Activated T-cell treated with anti-CD3 and anti-CD28 coated beads, Interleukin-2, amount 50 U/mL, for 4 hours (primary cell): Measurements from ENCODE around the gene PLCB4. TPM values are rescaled to one million over a fixed set of nuclear protein-coding genes. Genes with fewer than 3 reads are reported as not detected.

ENCODE experiments used
- ATAC-seq, 2 donors: fragments of 200-7000 bp; cut with Tn5 transposase; one replicate each; pipeline ENCODE4 v1.10.0; 2021
- DNase-seq: peaks from one replicate; pipeline ENCODE4 v3.0.0-alpha.2; 2020
- H3K27me3 Mint-ChIP-seq: one replicate; pipeline ENCODE4 v1.8.0; 2021; ENCODE audit warnings: low read depth, mixed read lengths
- H3K36me3 Mint-ChIP-seq: one replicate; pipeline ENCODE4 v1.8.0; 2022; ENCODE audit warnings: mixed read lengths; ENCODE audit not compliant: insufficient read depth
- H3K4me1 Mint-ChIP-seq: one replicate; pipeline ENCODE4 v1.8.0; 2021; ENCODE audit warnings: low read depth, mixed read lengths
- H3K4me3 Mint-ChIP-seq: one replicate; pipeline ENCODE4 v1.8.0; 2021; ENCODE audit warnings: mild to moderate bottlenecking, moderate library complexity, mixed read lengths
- H3K9me3 Mint-ChIP-seq: one replicate; pipeline ENCODE4 v1.8.0; 2021; ENCODE audit warnings: mixed read lengths
- total RNA-seq, 3 donors: library from RNA; stranded (reverse); gene quantifications; one replicate each; pipeline ENCODE4 v1.2.1, GENCODE V29; 2021

The PLCB4 gene
- total RNA-seq, 3 donors from 2014 or later, result 0.05 TPM; not detected in 1

DNA sequence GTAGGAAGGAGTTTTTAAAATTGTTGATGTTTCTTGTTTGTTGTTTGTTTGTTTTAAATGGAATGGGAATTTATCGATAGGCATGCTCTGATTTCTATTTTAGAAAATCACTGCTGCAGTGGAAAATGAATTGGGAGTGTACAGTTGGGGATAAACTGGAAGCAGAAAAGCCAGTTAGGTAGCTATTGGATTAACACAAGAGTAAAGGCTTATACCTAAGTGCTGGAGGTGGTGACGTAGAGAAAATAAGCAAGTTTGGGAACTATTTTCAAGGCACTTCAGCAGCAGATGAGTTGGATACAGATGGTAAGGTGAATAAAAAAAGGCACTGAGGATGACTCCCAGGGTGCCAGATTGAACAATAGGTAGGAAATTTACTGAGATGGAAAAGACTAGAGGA, 164.9 kb downstream of the PLCB4 start:
- no peaks in the 10 kb centered on the region for H3K36me3 Mint-ChIP-seq
- no peak for DNase-seq
- no peaks in the 10 kb centered on the region for H3K9me3 Mint-ChIP-seq
- H3K4me3 Mint-ChIP-seq, result no peak overlapping the region
- no peak for ATAC-seq
- no peaks in the 10 kb centered on the region for H3K4me1 Mint-ChIP-seq
- no peaks in the 10 kb centered on the region for H3K27me3 Mint-ChIP-seq

DNA sequence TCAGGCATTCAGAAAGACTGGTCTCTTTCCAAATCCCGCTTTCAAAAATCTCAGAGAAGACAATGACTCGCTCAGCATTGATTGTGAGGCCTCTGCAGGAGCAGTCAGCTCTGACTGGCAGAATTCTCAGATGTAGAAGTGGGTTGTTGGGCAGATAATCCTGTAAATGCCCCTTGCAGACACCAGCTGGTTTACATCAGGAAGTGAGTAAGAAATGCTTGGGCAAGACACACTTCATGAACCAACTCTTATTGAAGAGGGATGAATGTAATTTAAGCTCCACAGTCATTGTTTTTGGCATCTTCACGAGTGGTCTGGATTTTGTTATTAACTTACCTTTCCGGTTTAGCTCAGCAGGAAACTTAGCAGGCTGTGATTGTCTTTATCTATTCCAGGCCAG, 166.6 kb downstream of the PLCB4 start:
- H3K36me3 Mint-ChIP-seq, result no peaks in the 10 kb centered on the region
- ATAC-seq (no peak), DNase-seq (no peak)
- H3K9me3 Mint-ChIP-seq, result no peaks in the 10 kb centered on the region
- H3K4me1 Mint-ChIP-seq, result no peaks in the 10 kb centered on the region
- H3K4me3 Mint-ChIP-seq, result no peak overlapping the region
- no peaks in the 10 kb centered on the region for H3K27me3 Mint-ChIP-seq

GRCh38 chr20:9236458-9236857, 167.6 kb downstream of the PLCB4 start:
- H3K9me3 Mint-ChIP-seq, result no peaks in the 10 kb centered on the region
- H3K4me3 Mint-ChIP-seq, result no peak overlapping the region
- no peak for DNase-seq
- no peaks in the 10 kb centered on the region for H3K36me3 Mint-ChIP-seq
- no peak for ATAC-seq
- no peaks in the 10 kb centered on the region for H3K27me3 Mint-ChIP-seq
- H3K4me1 Mint-ChIP-seq, result no peaks in the 10 kb centered on the region

DNA sequence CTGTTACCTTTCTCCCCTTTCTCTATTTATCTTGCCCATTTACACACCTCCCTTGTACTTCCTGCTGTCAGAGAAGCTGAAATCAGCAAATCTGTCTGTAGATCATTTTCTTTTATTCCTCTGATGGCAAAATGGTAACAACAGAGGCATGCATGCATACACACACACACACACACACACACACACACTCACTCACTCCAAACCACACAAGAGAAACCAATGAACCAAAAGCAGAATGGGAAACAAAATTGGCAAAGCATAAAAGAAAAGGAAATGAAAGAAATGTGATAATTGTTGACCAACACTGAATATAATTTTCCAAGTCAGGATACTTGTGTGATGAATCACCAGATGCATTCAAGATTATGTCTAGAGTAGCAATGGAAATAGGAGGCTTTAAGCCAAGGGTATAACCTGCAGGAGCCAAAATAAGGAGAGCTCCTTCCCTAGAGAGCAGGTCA, 172.4 kb downstream of the PLCB4 start:
- ATAC-seq, result no peak
- Mint-ChIP-seq H3K27me3 (no peaks in the 10 kb centered on the region), H3K4me3 (no peak overlapping the region), H3K9me3 (no peaks in the 10 kb centered on the region), H3K4me1 (no peaks in the 10 kb centered on the region), H3K36me3 (no peaks in the 10 kb centered on the region)
- no peak for DNase-seq

DNA sequence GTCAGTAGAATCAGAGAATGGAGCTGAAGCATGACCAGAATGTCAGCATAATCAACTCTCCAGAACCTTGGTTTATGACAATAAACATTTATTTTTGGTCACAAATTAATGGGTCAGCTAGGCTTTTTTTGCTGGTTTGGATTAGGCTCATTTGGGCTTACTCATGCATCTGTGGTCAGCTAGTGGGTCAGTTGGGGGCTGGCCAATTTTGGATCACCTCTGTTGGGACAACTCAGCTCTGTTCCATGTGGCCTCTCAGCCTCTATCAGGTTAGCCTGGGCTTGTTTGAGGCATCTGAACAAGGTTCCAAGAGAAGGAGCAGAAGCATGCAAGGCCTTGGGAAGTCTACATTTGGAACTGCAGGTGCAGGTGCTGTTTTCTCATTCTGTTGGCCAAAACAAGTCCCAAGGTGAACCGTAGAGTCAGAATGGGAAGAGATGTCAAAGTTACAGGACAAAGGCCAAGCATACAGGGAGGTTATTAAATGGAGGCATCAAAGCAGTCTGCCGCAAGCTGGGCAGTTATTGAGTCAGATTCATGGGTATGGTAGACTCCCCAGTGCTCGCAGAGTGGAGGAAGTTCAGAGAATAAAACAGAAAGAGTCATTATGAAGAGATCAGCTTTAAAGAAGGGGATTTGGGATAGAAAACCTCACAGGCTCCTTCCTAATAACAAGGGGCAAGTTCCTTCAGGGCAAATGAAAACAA, 173.0 kb downstream of the PLCB4 start:
- DNase-seq (no peak), ATAC-seq (no peak)
- Mint-ChIP-seq H3K36me3 (no peaks in the 10 kb centered on the region), H3K27me3 (no peaks in the 10 kb centered on the region), H3K4me1 (no peaks in the 10 kb centered on the region), H3K4me3 (no peak overlapping the region), H3K9me3 (no peaks in the 10 kb centered on the region)

GRCh38 chr20:9243986-9244385, 175.1 kb downstream of the PLCB4 start:
- Mint-ChIP-seq H3K27me3 (no peaks in the 10 kb centered on the region), H3K4me3 (no peak overlapping the region), H3K36me3 (no peaks in the 10 kb centered on the region), H3K4me1 (no peaks in the 10 kb centered on the region), H3K9me3 (no peaks in the 10 kb centered on the region)
- ATAC-seq, result no peak
- DNase-seq, result no peak

GRCh38 chr20:9244811-9245210, 175.9 kb downstream of the PLCB4 start:
- ATAC-seq, result no peak
- Mint-ChIP-seq H3K4me3 (no peak overlapping the region), H3K4me1 (no peaks in the 10 kb centered on the region), H3K9me3 (no peaks in the 10 kb centered on the region), H3K27me3 (no peaks in the 10 kb centered on the region), H3K36me3 (no peaks in the 10 kb centered on the region)
- no peak for DNase-seq

- Mint-ChIP-seq H3K9me3 (no peaks in the 10 kb centered on the region), H3K4me1 (no peaks in the 10 kb centered on the region), H3K36me3 (no peaks in the 10 kb centered on the region), H3K27me3 (no peaks in the 10 kb centered on the region), H3K4me3 (no peak overlapping the region)
- DNase-seq (no peak), ATAC-seq (no peak)
Measured at GRCh38 chr20:9246731-9247130, 177.8 kb downstream of the PLCB4 start.

GRCh38 chr20:9250511-9250910, 181.6 kb downstream of the PLCB4 start:
- Mint-ChIP-seq H3K9me3 (no peaks in the 10 kb centered on the region), H3K36me3 (no peaks in the 10 kb centered on the region), H3K27me3 (no peaks in the 10 kb centered on the region), H3K4me1 (no peaks in the 10 kb centered on the region), H3K4me3 (no peak overlapping the region)
- ATAC-seq, result no peak
- no peak for DNase-seq

GRCh38 chr20:9253006-9253539, 184.2 kb downstream of the PLCB4 start:
- Mint-ChIP-seq H3K4me3 (no peak overlapping the region), H3K36me3 (no peaks in the 10 kb centered on the region), H3K27me3 (no peaks in the 10 kb centered on the region), H3K9me3 (peaks cover 4% of the 10 kb centered on the region), H3K4me1 (no peaks in the 10 kb centered on the region)
- ATAC-seq (no peak), DNase-seq (no peak)

DNA sequence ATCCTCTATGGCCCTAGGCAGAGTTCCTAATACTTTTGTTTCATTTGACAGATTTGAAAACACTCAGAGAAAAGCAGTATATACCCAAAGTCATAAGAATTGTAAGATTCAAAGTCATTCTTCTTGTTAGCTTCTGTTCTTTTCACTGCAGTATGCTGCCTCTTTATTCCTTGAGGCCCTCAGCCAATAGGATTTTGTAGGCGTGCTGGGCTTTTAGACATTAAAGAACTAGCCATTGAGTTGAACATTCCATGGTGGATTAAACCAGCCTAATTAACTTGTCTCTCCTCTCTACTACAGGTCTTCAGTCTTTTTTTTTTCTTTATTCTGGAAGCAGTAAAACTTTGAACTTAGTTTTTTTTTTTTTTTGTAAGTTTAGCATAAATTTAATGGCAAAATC, 186.3 kb downstream of the PLCB4 start:
- ATAC-seq, result no peak
- H3K9me3 Mint-ChIP-seq, result peaks cover 4% of the 10 kb centered on the region
- no peaks in the 10 kb centered on the region for H3K4me1 Mint-ChIP-seq
- H3K27me3 Mint-ChIP-seq, result no peaks in the 10 kb centered on the region
- H3K36me3 Mint-ChIP-seq, result no peaks in the 10 kb centered on the region
- no peak for DNase-seq
- H3K4me3 Mint-ChIP-seq, result no peak overlapping the region

DNA sequence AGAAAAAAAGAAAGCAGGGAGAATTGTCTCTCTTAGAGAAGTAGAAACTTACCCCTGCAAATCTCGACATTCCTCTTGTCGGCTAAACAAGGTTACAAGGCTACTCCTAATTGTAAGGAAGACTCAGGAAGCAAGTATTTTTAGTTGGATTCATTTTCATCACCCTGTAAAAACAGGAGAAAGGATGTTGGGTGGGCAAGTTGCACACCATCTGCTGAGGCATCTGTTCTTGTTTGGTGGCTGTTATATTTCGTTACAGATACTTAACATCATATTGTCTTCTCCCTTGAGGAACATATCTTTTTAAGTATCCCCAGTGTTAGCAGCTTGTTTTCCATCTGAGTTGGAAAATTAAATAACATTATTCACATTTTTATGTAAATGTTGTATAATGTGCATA, 187.5 kb downstream of the PLCB4 start:
- no peak for ATAC-seq
- no peaks in the 10 kb centered on the region for H3K4me1 Mint-ChIP-seq
- no peaks in the 10 kb centered on the region for H3K27me3 Mint-ChIP-seq
- no peaks in the 10 kb centered on the region for H3K36me3 Mint-ChIP-seq
- no peak overlapping the region for H3K4me3 Mint-ChIP-seq
- H3K9me3 Mint-ChIP-seq, result peaks cover 4% of the 10 kb centered on the region
- DNase-seq, result no peak

DNA sequence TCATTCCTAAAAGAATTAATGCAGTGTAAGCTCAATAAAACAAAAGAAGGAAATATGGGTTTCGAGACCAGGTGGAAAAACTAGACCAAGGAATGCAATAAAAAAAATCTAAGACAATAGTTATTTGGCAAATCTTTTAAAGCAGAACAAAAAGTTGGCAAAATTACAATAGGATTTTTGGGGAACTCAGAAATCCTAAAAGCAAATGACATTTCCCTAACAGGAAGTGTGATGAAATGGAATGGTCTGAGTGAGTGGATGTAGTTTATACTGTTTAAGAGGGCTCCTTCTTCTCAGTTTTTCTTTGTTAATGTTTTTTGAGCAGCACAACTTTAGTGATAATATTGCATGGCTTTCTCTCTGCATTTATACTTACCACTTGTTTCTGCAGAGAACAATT, 190.0 kb downstream of the PLCB4 start:
- no peaks in the 10 kb centered on the region for H3K36me3 Mint-ChIP-seq
- DNase-seq (no peak), ATAC-seq (no peak)
- no peaks in the 10 kb centered on the region for H3K27me3 Mint-ChIP-seq
- H3K4me3 Mint-ChIP-seq, result no peak overlapping the region
- peaks cover 4% of the 10 kb centered on the region for H3K9me3 Mint-ChIP-seq
- no peaks in the 10 kb centered on the region for H3K4me1 Mint-ChIP-seq

DNA sequence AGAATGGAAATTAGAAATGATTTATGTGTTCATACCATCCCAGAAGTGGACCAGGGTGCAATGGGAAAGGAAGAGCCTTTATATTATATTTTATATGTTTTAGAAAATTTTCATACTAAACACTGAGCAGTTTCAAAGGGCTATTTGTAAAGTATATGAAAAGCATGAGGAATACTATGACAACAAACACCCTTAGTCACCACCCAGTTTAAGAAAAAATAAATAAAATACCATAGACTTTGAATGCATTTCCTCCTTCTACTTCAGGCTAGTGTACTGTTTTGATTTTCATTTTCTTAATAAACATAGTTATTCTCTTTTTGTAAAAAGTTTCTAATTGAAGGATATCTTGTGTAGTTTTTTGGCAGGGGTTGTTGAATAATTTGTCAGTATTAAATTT, 191.1 kb downstream of the PLCB4 start:
- Mint-ChIP-seq H3K4me1 (no peaks in the 10 kb centered on the region), H3K4me3 (no peak overlapping the region), H3K9me3 (peaks cover 4% of the 10 kb centered on the region), H3K36me3 (no peaks in the 10 kb centered on the region), H3K27me3 (no peaks in the 10 kb centered on the region)
- ATAC-seq, result no peak
- DNase-seq, result no peak

DNA sequence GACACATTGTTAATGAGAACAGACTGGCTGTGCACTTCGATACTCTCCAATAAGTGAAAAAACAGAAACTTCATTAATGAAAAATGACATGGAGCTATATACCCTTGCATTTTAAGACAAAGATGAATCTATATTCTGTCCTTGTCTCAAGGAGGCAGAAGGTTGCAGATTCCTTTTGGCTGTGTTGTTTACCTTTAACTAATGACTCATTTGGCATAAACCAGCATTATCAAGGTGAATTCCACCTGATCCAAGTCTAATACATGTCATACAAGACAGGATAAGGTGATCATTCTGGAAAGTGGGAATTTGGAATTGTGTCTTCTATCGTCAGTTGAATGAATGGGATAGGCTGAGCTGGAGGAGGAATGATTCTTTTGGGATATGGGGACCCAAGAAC, 192.9 kb downstream of the PLCB4 start:
- H3K4me1 Mint-ChIP-seq, result no peaks in the 10 kb centered on the region
- no peaks in the 10 kb centered on the region for H3K27me3 Mint-ChIP-seq
- H3K9me3 Mint-ChIP-seq, result peaks cover 1% of the 10 kb centered on the region
- H3K4me3 Mint-ChIP-seq, result no peak overlapping the region
- DNase-seq (no peak), ATAC-seq (no peak)
- no peaks in the 10 kb centered on the region for H3K36me3 Mint-ChIP-seq
